Measurements from ENCODE around the gene GPC3. TPM values are rescaled to one million over a fixed set of nuclear protein-coding genes. Genes with fewer than 3 reads are reported as not detected.

GPC3 gene
- total RNA-seq, 1 experiment from 2014 or later = 233 TPM

DNA sequence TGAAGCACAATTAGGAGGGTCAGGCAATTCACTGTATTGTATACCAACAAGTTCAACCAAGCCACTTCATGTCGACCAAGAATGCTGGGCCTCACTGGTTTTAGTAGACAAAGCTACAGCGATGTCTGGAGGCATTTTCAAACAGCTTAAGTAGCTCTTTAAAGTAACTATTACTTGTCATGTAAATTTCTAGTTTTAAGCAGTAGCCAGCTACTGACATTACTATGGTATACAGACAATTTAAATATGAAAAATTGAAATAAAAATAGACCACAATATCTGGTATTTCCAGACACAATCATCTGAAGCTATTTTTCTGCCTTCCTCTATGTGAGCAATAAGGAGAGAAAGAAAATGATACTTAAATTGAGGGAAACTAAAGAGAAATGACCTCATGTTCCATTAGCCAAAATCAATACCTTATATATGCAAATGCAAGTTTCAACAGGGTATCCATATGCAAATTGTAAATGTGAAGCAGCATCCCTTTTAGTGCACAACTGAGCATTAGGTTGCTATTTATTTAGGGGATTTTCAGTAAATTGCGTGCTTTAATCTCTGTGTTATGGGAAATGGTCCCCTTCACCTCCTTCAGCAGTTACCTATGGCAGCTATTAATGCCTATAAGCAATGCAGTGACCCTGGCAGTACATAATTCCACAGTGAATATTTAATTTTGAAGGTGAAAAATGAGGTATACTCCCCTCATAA is 119.5 kb downstream of the GPC3 start:
- DNase-seq = no peak
- no peaks in the 10 kb centered on the region for H3K4me1 ChIP-seq
- no peaks in the 10 kb centered on the region for H3K27me3 ChIP-seq (replicated peaks; ENCODE audit: control insufficient read depth, insufficient read depth, low read length)
- no peak overlapping the region for H3K4me3 Mint-ChIP-seq (ENCODE audit: unreplicated experiment)
- H3K9me3 Mint-ChIP-seq (ENCODE audit: unreplicated experiment) = no peaks in the 10 kb centered on the region
- H3K36me3 Mint-ChIP-seq (ENCODE audit: insufficient read depth, unreplicated experiment) = peaks cover 10% of the 10 kb centered on the region
- H3K9me3 ChIP-seq = no peaks in the 10 kb centered on the region
- H3K27me3 Mint-ChIP-seq (ENCODE audit: insufficient read depth, unreplicated experiment) = no peaks in the 10 kb centered on the region
- intact Hi-C loops (cut with micrococcal nuclease; ENCODE audit: unreplicated experiment) = no loop called here
- BruUV-seq (replicated peaks) = no TSS peak
- no peaks in the 10 kb centered on the region for H3K4me1 Mint-ChIP-seq (ENCODE audit: low read depth, unreplicated experiment)
- TF ChIP-seq CTCF (IDR thresholded peaks at IDR 0.05; ENCODE audit: insufficient read depth in 1 of 2, low read depth in 1 of 2, low read length in 1 of 2, severe bottlenecking in 1 of 2, unreplicated experiment in 1 of 2) = no peak
- POLR2A ChIA-PET = no interaction called here
- H3K27ac Mint-ChIP-seq (ENCODE audit: unreplicated experiment) = no peak overlapping the region
- CTCF ChIA-PET = no interaction called here
- H3K4me3 ChIP-seq (ENCODE audit: low read depth, low read length) = no peak overlapping the region
- H3K36me3 ChIP-seq (ENCODE audit: control insufficient read depth, insufficient read depth, low read length) = no peaks in the 10 kb centered on the region

DNA sequence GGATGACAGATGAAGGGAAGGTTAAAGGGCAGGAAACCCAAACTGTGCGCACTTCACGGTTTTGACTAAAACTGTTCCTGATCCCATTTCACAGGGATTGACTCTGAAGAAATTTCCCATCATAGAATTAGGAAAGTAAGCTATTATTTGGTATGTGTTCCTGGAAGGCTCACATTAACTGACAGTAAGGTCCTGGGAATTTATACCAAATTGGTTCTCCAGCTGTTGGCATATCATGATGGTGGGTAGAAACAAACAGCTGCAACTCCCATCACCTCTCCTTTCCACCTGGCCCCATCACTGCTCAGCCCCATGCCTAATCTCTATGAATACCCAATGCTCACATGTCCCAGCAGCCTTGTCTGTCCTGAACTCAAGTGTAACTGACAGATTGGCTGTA is 121.2 kb downstream of the GPC3 start:
- Histone ChIP-seq H3K9me3 (no peaks in the 10 kb centered on the region), H3K36me3 (ENCODE audit: control insufficient read depth, insufficient read depth, low read length) (no peaks in the 10 kb centered on the region), H3K4me3 (ENCODE audit: low read depth, low read length) (no peak overlapping the region), H3K27me3 (replicated peaks; ENCODE audit: control insufficient read depth, insufficient read depth, low read length) (no peaks in the 10 kb centered on the region), H3K4me1 (no peaks in the 10 kb centered on the region)
- POLR2A ChIA-PET = no interaction called here
- Mint-ChIP-seq H3K4me3 (ENCODE audit: unreplicated experiment) (no peak overlapping the region), H3K36me3 (ENCODE audit: insufficient read depth, unreplicated experiment) (peaks cover 5% of the 10 kb centered on the region), H3K27me3 (ENCODE audit: insufficient read depth, unreplicated experiment) (no peaks in the 10 kb centered on the region), H3K4me1 (ENCODE audit: low read depth, unreplicated experiment) (no peaks in the 10 kb centered on the region), H3K9me3 (ENCODE audit: unreplicated experiment) (no peaks in the 10 kb centered on the region), H3K27ac (ENCODE audit: unreplicated experiment) (no peak overlapping the region)
- no peak for DNase-seq
- TF ChIP-seq CTCF (IDR thresholded peaks at IDR 0.05; ENCODE audit: insufficient read depth in 1 of 2, low read depth in 1 of 2, low read length in 1 of 2, severe bottlenecking in 1 of 2, unreplicated experiment in 1 of 2) = no peak
- CTCF ChIA-PET = no interaction called here
- BruUV-seq (replicated peaks) = no TSS peak
- intact Hi-C loops (cut with micrococcal nuclease; ENCODE audit: unreplicated experiment) = no loop called here

- CTCF ChIA-PET = no interaction called here
- Mint-ChIP-seq H3K36me3 (ENCODE audit: insufficient read depth, unreplicated experiment) (peaks cover 5% of the 10 kb centered on the region), H3K27ac (ENCODE audit: unreplicated experiment) (no peak overlapping the region), H3K9me3 (ENCODE audit: unreplicated experiment) (no peaks in the 10 kb centered on the region), H3K4me1 (ENCODE audit: low read depth, unreplicated experiment) (peaks cover 9% of the 10 kb centered on the region), H3K27me3 (ENCODE audit: insufficient read depth, unreplicated experiment) (no peaks in the 10 kb centered on the region), H3K4me3 (ENCODE audit: unreplicated experiment) (no peak overlapping the region)
- no peak for TF ChIP-seq CTCF (IDR thresholded peaks at IDR 0.05; ENCODE audit: insufficient read depth in 1 of 2, low read depth in 1 of 2, low read length in 1 of 2, severe bottlenecking in 1 of 2, unreplicated experiment in 1 of 2)
- no peaks in the 10 kb centered on the region for H3K4me1 ChIP-seq
- no peaks in the 10 kb centered on the region for H3K36me3 ChIP-seq (ENCODE audit: control insufficient read depth, insufficient read depth, low read length)
- DNase-seq = no peak
- POLR2A ChIA-PET = no interaction called here
- intact Hi-C loops (cut with micrococcal nuclease; ENCODE audit: unreplicated experiment) = no loop called here
- no peaks in the 10 kb centered on the region for H3K27me3 ChIP-seq (replicated peaks; ENCODE audit: control insufficient read depth, insufficient read depth, low read length)
- BruUV-seq (replicated peaks) = no TSS peak
- no peak overlapping the region for H3K4me3 ChIP-seq (ENCODE audit: low read depth, low read length)
- H3K9me3 ChIP-seq = no peaks in the 10 kb centered on the region
These were observed 125.5 kb downstream of the GPC3 start for GRCh38 chrX:133859860-133860259.
